ENCODE results near the gene FAM151B. TPM values are rescaled to one million over a fixed set of nuclear protein-coding genes. Genes with fewer than 3 reads are reported as not detected.

FAM151B gene
- total RNA-seq, 1 experiment from 2014 or later, result 0.72 TPM

DNA sequence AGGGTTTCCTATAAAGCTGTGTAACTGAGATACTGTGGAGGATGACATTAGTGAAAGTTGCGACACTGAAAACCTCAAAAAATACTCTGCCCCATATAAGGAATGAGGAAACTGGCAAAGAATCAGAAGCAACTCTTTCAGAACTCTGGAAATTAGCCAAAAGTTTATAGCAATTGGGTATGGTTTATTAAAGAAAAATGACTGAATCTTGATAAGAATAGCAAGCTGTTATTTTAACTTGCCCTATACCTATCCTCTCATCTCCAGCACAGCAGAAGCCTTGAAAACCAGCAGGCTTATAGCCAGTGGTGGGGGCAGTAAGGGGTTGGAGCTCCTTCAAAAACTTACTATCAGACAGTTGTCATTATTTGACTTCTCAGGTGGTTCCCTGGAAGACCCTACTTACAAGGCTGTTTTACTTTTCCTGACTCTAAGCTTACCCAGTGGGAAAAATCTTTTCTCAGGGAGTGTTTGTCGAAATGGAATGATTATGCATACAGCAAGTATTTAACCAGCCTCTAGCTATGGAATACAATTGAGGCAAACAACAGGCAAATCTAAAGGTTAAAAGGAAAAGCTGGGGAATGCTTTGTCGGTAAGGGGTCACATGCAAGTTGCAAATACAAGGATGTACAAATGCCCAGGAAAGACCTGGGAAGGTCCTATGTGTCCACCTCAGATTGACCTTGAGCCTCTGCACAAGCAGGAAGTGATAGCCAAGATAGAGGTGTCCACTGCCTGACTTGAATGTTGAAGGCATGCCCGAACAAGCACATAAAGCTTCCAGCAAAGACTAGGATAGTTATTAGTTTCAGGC lies 21.0 kb upstream of the FAM151B start:
- H3K27ac ChIP-seq (ENCODE audit: insufficient read length, low read depth, low read length), result no peak overlapping the region
- no peak overlapping the region for H3K4ac ChIP-seq (ENCODE audit: low read depth, low read length)
- no peak overlapping the region for H2AK5ac ChIP-seq (ENCODE audit: insufficient read length, low read length)
- H3K23me2 ChIP-seq (ENCODE audit: insufficient read length, low read depth, low read length, poor library complexity, severe bottlenecking), result no peaks in the 10 kb centered on the region
- no CpG with 5 or more reads among the region's 4 CpGs for WGBS (ENCODE audit: extremely low coverage, insufficient read length, low lambda C conversion rate)
- H3K18ac ChIP-seq (ENCODE audit: insufficient read length, low read depth, low read length), result no peak overlapping the region
- H3K79me1 ChIP-seq (ENCODE audit: insufficient read depth, low read depth, low read length, poor library complexity, severe bottlenecking), result no peaks in the 10 kb centered on the region
- H4K91ac ChIP-seq (ENCODE audit: insufficient read length, low read depth, low read length), result no peak overlapping the region
- no peak overlapping the region for H2AFZ ChIP-seq (ENCODE audit: low read length)
- H2BK12ac ChIP-seq (ENCODE audit: insufficient read length, low read depth, low read length), result no peak overlapping the region
- no peak overlapping the region for H2BK120ac ChIP-seq (ENCODE audit: low read depth, low read length, poor library complexity, severe bottlenecking)
- Mint-ChIP-seq H3K27ac (peak overlapping the region in 2 of 3 experiments; percentile 5 to 85; a peak in 2 of 7 replicates), H3K27me3 (ENCODE audit: low read depth) (peaks cover 1% of the 10 kb centered on the region; the same call in 1 of the 2 replicates), H3K4me1 (peaks cover 0 to 16% of the 10 kb centered on the region in 2 experiments; a peak in 2 of 4 replicates), H3K4me3 (no peak overlapping the region), H3K9me3 (peaks cover 37 to 44% of the 10 kb centered on the region in 2 experiments), H3K36me3 (ENCODE audit: insufficient read depth in 1 of 3, low read depth in 3 of 3) (peaks cover 60 to 77% (median 74%) of the 10 kb centered on the region in 3 experiments)
- TF ChIP-seq CTCF (conservative IDR thresholded peaks at IDR 0.05), result no peak
- H3K9ac ChIP-seq (ENCODE audit: extremely low read depth, insufficient read length, low read length), result no peak overlapping the region
- no peak overlapping the region for H3K56ac ChIP-seq (ENCODE audit: insufficient read length, low read depth, low read length)
- no peaks in the 10 kb centered on the region for H3K4me1 ChIP-seq (ENCODE audit: insufficient read depth, low read length)
- H3T11ph ChIP-seq (ENCODE audit: low read length), result no peak overlapping the region
- no peaks in the 10 kb centered on the region for H3K27me3 ChIP-seq (ENCODE audit: insufficient read depth, low read length)
- H3K79me2 ChIP-seq (ENCODE audit: insufficient read depth, low read length), result no peaks in the 10 kb centered on the region
- H2BK5ac ChIP-seq (ENCODE audit: insufficient read length, low read length), result no peak overlapping the region
- no peak overlapping the region for H4K8ac ChIP-seq (replicated peaks; ENCODE audit: insufficient read length, low read depth, low read length)
- no peak overlapping the region for H3K4me2 ChIP-seq (ENCODE audit: insufficient read depth, insufficient read length, low read length)
- H3K23ac ChIP-seq (ENCODE audit: insufficient read length, low read depth, low read length), result no peak overlapping the region
- DNase-seq, result no peak
- H3K9me3 ChIP-seq (ENCODE audit: control insufficient read depth, low read depth, low read length), result peaks cover 15% of the 10 kb centered on the region
- H2BK15ac ChIP-seq (ENCODE audit: low read depth, low read length), result no peak overlapping the region
- H4K20me1 ChIP-seq (ENCODE audit: control insufficient read depth, insufficient read depth, insufficient read length), result no peaks in the 10 kb centered on the region
- H2BK20ac ChIP-seq (ENCODE audit: low read depth, low read length, poor library complexity, severe bottlenecking), result no peak overlapping the region
- H4K5ac ChIP-seq (ENCODE audit: insufficient read length, low read depth, low read length), result no peak overlapping the region
- no peak overlapping the region for H3K14ac ChIP-seq (ENCODE audit: insufficient read depth, low read length)
